GM12873 (cell line): Measurements from ENCODE around the gene CDK14.

ENCODE experiments used
- TF ChIP-seq, protein P1 (sequence below): IDR thresholded peaks from 2 replicates; pipeline ENCODE4 v1.5.1; 2012; ENCODE audit warnings: low read depth, mild to moderate bottlenecking, moderate library complexity, low read length, control low read depth; ENCODE audit not compliant: insufficient read depth; ENCODE audit errors: missing control alignments

CDK14 gene

DNA sequence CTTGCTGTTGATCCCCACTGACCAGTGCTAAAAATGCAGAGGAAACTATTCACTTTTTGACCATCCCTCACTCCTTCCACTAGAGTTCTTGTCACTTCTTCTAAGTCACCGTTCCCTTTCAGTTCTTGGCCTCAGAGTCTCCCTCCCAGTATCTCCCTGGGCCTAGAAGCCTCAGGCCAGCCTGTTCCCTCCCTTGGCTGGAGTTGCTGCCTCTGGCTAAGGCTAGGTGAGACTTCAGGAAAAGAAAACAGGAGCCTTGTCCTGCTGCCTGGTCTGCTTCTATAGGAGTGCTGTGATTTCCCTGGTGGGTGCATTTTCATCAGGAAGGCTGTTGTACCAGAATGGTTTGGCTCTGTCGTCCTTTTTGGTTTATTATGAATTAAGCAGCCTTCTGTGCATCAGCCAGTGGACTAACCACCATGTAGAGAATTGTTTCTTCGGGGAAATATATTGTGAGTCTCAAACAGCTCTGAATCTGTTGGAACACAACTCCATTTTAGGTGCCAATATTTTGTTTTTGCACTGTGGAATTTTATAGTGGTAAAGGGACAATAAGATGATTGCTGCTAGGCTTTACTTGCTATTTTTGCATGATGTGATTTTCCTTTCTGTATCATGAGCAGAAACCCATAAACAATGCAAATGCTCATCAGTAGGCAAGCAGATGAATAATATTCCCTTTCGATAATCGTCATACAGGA is 434.7 kb downstream of the CDK14 start:
- TF ChIP-seq, protein P1, sequence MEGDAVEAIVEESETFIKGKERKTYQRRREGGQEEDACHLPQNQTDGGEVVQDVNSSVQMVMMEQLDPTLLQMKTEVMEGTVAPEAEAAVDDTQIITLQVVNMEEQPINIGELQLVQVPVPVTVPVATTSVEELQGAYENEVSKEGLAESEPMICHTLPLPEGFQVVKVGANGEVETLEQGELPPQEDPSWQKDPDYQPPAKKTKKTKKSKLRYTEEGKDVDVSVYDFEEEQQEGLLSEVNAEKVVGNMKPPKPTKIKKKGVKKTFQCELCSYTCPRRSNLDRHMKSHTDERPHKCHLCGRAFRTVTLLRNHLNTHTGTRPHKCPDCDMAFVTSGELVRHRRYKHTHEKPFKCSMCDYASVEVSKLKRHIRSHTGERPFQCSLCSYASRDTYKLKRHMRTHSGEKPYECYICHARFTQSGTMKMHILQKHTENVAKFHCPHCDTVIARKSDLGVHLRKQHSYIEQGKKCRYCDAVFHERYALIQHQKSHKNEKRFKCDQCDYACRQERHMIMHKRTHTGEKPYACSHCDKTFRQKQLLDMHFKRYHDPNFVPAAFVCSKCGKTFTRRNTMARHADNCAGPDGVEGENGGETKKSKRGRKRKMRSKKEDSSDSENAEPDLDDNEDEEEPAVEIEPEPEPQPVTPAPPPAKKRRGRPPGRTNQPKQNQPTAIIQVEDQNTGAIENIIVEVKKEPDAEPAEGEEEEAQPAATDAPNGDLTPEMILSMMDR = no peak

DNA sequence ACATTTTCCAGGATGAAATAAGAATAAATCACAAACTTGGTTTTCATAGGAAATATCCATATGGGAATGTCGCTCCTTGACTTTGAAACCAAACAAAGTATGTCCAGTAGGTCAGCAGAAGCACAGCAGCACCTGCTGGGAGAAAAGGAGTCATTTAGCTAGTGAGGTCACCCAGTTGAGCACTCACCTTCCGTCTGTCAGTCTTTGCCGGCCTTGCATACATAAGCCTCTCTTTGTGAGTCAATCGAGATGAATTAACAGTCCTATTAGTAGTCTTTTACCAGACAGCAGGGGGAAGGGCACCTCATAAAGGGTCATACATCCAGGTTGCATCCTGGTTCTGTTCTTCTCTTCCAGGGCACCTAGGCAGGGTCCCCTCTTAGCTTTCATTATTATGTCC is 435.6 kb downstream of the CDK14 start:
- TF ChIP-seq, protein P1 = no peak

GRCh38 chr7:91033574-91033973 is 437.5 kb downstream of the CDK14 start:
- TF ChIP-seq, protein P1 = no peak

- TF ChIP-seq, protein P1 = peak; percentile 69
Measured at GRCh38 chr7:91034459-91035368, 438.6 kb downstream of the CDK14 start.

- TF ChIP-seq, protein P1 = no peak
Measured at GRCh38 chr7:91039033-91039432, 442.9 kb downstream of the CDK14 start.

GRCh38 chr7:91041141-91041540 is 445.0 kb downstream of the CDK14 start:
- TF ChIP-seq, protein P1 = no peak

DNA sequence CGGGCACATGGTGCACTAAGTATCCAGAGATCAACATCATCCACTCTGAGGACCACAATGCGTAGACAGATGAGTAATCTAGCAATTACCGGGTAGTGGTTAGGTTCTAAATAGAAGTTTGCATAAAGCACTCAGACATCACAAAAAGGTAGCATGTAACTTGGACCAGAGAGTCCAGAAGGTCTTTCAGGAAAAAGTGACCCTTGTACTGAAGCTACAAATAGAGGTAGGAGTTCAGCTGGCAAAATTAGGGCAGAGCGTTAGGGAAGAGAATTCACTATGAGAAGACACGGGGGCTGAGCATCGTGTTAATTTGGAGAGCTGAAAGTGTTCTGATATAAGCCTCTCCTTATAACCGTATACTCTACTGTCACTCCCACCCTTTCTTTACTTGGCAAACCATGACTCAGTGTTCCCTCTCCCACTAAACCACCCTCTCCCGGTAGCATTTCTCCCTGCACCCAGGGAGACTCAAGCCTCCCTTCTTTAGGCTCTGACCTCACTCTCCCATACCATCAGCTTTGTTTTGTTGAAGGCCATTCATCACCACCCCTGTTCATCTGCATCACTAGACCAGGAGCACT is 445.9 kb downstream of the CDK14 start:
- TF ChIP-seq, protein P1 = no peak
